SK-N-SH (cell line): ENCODE measurements around the gene EFCAB8. TPM values are rescaled to one million over a fixed set of nuclear protein-coding genes. Genes with fewer than 3 reads are reported as not detected.

Experiments
- CTCF ChIA-PET: fragments of 300-600, 350-600 bp; formaldehyde crosslinking; extraction: SDS; loops from one replicate; lab custom pipeline; 2021; lab: Yijun Ruan, JAX
- POLR2A ChIA-PET: fragments of 350-600 bp; sonication (Branson Sonifier 250); formaldehyde crosslinking; extraction: SDS; loops from one replicate; lab custom pipeline; 2020; ENCODE audit warnings: antibody characterized with exemption, inconsistent platforms; lab: Yijun Ruan, JAX
- DNase-seq: peaks from one replicate; pipeline ENCODE4 v3.0.0; 2012
- H2AFZ ChIP-seq: fragments of 200-600 bp; sonication (generic); 2 replicates; pipeline ENCODE4 v1.8.1; 2016; ENCODE audit warnings: antibody characterized with exemption, mild to moderate bottlenecking, low read depth
- H3F3A ChIP-seq: fragments of 200-600 bp; sonication (generic); replicated peaks from 2 replicates; pipeline ENCODE3; 2016; ENCODE audit warnings: antibody characterized with exemption, mild to moderate bottlenecking; ENCODE audit not compliant: insufficient read depth
- H3K27ac ChIP-seq, 2 experiments: fragments of 200-500 bp in 1 of 2; fragments of 200-600 bp in 1 of 2; sonication (Bioruptor generic) in 1 of 2; sonication (generic), shearing (Covaris generic) in 1 of 2; 2 replicates each; pipeline versions ENCODE4 v1.5.1 to v1.6.1; 2014 to 2016; ENCODE audit warnings: low read depth in 2 of 2, inconsistent platforms in 1 of 2, low read length in 1 of 2, mild to moderate bottlenecking in 1 of 2, mixed read lengths in 1 of 2
- H3K27me3 ChIP-seq: fragments of 200-600 bp; sonication (generic), shearing (Covaris generic); 2 replicates; pipeline ENCODE4 v1.6.1; 2016; ENCODE audit warnings: mixed run types; ENCODE audit not compliant: insufficient read depth
- H3K36me3 ChIP-seq, 2 experiments: fragments of 200-500 bp in 1 of 2; fragments of 200-600 bp in 1 of 2; sonication (Bioruptor generic) in 1 of 2; sonication (generic) in 1 of 2; replicated peaks in 1 of 2; 2 replicates each; pipeline versions ENCODE3 to v1.5.1; 2014 to 2016; ENCODE audit warnings: low read length in 1 of 2, mild to moderate bottlenecking in 1 of 2; ENCODE audit not compliant: insufficient read depth in 2 of 2, control insufficient read depth in 1 of 2
- H3K4me1 ChIP-seq, 2 experiments: fragments of 200-500 bp in 1 of 2; fragments of 200-600 bp in 1 of 2; sonication (Bioruptor generic) in 1 of 2; sonication (generic), shearing (Covaris generic) in 1 of 2; 2 replicates each; pipeline versions ENCODE4 v1.5.1 to v1.6.1; 2014 to 2016; ENCODE audit warnings: low read depth in 1 of 2, low read length in 1 of 2, mixed run types in 1 of 2; ENCODE audit not compliant: insufficient read depth in 2 of 2, control insufficient read depth in 1 of 2
- H3K4me2 ChIP-seq: fragments of 200-600 bp; sonication (generic), shearing (Covaris generic); 2 replicates; pipeline ENCODE4 v1.6.1; 2017; ENCODE audit warnings: mixed run types
- H3K4me3 ChIP-seq, 2 experiments: fragments of 200-500 bp in 1 of 2; fragments of 200-600 bp in 1 of 2; sonication (Bioruptor generic) in 1 of 2; sonication (generic), shearing (Covaris generic) in 1 of 2; 2 replicates each; pipeline versions ENCODE4 v1.5.1 to v1.8.1; 2014 to 2016; ENCODE audit warnings: low read depth in 2 of 2, inconsistent platforms in 1 of 2, low read length in 1 of 2, mild to moderate bottlenecking in 1 of 2, mixed read lengths in 1 of 2, moderate library complexity in 1 of 2
- H3K79me2 ChIP-seq: fragments of 200-600 bp; sonication (generic); 2 replicates; pipeline ENCODE4 v1.8.1; 2017; ENCODE audit warnings: mild to moderate bottlenecking; ENCODE audit not compliant: insufficient read depth
- H3K9ac ChIP-seq: fragments of 200-600 bp; sonication (generic); 2 replicates; pipeline ENCODE4 v1.6.1; 2017; ENCODE audit warnings: mixed run types
- H3K9me2 ChIP-seq: fragments of 200-600 bp; sonication (generic); 2 replicates; pipeline ENCODE4 v1.6.1; 2017; ENCODE audit warnings: mixed run types
- H3K9me3 ChIP-seq: fragments of 200-600 bp; sonication (generic); 2 replicates; pipeline ENCODE4 v1.6.1; 2017; ENCODE audit warnings: mixed run types, mild to moderate bottlenecking, moderate library complexity
- H4K20me1 ChIP-seq: fragments of 200-600 bp; sonication (generic); 2 replicates; pipeline ENCODE4 v1.6.1; 2017; ENCODE audit warnings: mild to moderate bottlenecking, mixed run types; ENCODE audit not compliant: insufficient read depth
- CHD2 ChIP-seq: fragments of 150-350 bp; IDR thresholded peaks from 2 replicates; pipeline ENCODE4 v1.6.1; 2018; ENCODE audit warnings: low read length; ENCODE audit not compliant: partially characterized antibody
- ELF1 ChIP-seq: IDR thresholded peaks from 2 replicates; pipeline ENCODE4 v1.4.0; 2012
- EP300 ChIP-seq, 2 experiments: IDR thresholded peaks; 2 replicates each; pipeline versions ENCODE4 v1.4.0 to v1.6.1; 2012; ENCODE audit warnings: borderline replicate concordance in 1 of 2, low read depth in 1 of 2, low read length in 1 of 2
- EZH2phosphoT487 ChIP-seq: fragments of 200-600 bp; sonication (generic); IDR thresholded peaks from 2 replicates; pipeline ENCODE4 v1.6.1; 2017; ENCODE audit warnings: low read depth, mixed run types, mild to moderate bottlenecking, antibody characterized with exemption, moderate library complexity, borderline replicate concordance
- FOSL2 ChIP-seq: IDR thresholded peaks from 2 replicates; pipeline ENCODE4 v1.4.0; 2012; ENCODE audit warnings: low read depth, mild to moderate bottlenecking, moderate library complexity, borderline replicate concordance
- FOXM1 ChIP-seq: IDR thresholded peaks from 2 replicates; pipeline ENCODE4 v1.4.0; 2012; ENCODE audit warnings: low read depth, mild to moderate bottlenecking
- GABPA ChIP-seq: IDR thresholded peaks from 2 replicates; pipeline ENCODE4 v1.4.0; 2012; ENCODE audit warnings: low read depth, mild to moderate bottlenecking
- JUND ChIP-seq: IDR thresholded peaks from 2 replicates; pipeline ENCODE4 v1.4.0; 2012
- MEF2A ChIP-seq: IDR thresholded peaks from 2 replicates; pipeline ENCODE4 v1.4.0; 2012; ENCODE audit warnings: low read depth, borderline replicate concordance
- MXI1 ChIP-seq: IDR thresholded peaks from 2 replicates; pipeline ENCODE4 v1.6.1; 2012; ENCODE audit warnings: mild to moderate bottlenecking, low read depth, low read length, improper control_type of control experiment
- NRF1 ChIP-seq: IDR thresholded peaks from 2 replicates; pipeline ENCODE4 v1.6.1; 2012; ENCODE audit warnings: low read depth, mild to moderate bottlenecking, low read length
- POLR2AphosphoS5 ChIP-seq: IDR thresholded peaks from 2 replicates; pipeline ENCODE4 v1.6.1; 2012; ENCODE audit warnings: low read depth, low read length
- RAD21 ChIP-seq: IDR thresholded peaks from 2 replicates; pipeline ENCODE4 v1.6.1; 2012; ENCODE audit warnings: mild to moderate bottlenecking, low read length
- RFX5 ChIP-seq: IDR thresholded peaks from 2 replicates; pipeline ENCODE4 v1.6.1; 2012; ENCODE audit warnings: mild to moderate bottlenecking, improper control_type of control experiment, low read length
- RXRA ChIP-seq: IDR thresholded peaks from 2 replicates; pipeline ENCODE4 v1.4.0; 2012; ENCODE audit warnings: low read depth, mild to moderate bottlenecking, borderline replicate concordance
- TAF1 ChIP-seq: IDR thresholded peaks from 2 replicates; pipeline ENCODE4 v1.6.1; 2012; ENCODE audit warnings: low read depth, mild to moderate bottlenecking, low read length, moderate library complexity, borderline replicate concordance
- WGBS: methylation state at CpG from one replicate; pipeline ENCODE4 v1.1.6; 2017; ENCODE audit warnings: low lambda C conversion rate; 5-methylcytosine and 5-hydroxymethylcytosine counted together
- polyA plus RNA-seq, 3 experiments: library from polyadenylated mRNA; depleted of rRNA; stranded (reverse); fragments of >200 nt; gene quantifications; 2 replicates each; pipeline ENCODE4 v1.2.3, GENCODE V29; 2012
- TF ChIP-seq, protein P1 (sequence below): fragments of 200-600 bp; sonication (generic); IDR thresholded peaks from 2 replicates; pipeline ENCODE4 v1.6.1; 2017; ENCODE audit warnings: antibody characterized with exemption, mild to moderate bottlenecking, moderate library complexity
- TF ChIP-seq, protein P2 (sequence below): fragments of 150-350 bp; IDR thresholded peaks from 2 replicates; pipeline ENCODE4 v1.6.1; 2017; ENCODE audit warnings: antibody characterized with exemption, low read length, low read depth, borderline replicate concordance
- TF ChIP-seq, protein P3 (sequence below): IDR thresholded peaks from 2 replicates; pipeline ENCODE4 v1.6.1; 2012; ENCODE audit warnings: mild to moderate bottlenecking, low read depth, low read length, moderate library complexity

Gene EFCAB8
- polyA plus RNA-seq, 1 of the 3 experiments (the other 2 are of a cell fraction): not detected

DNA sequence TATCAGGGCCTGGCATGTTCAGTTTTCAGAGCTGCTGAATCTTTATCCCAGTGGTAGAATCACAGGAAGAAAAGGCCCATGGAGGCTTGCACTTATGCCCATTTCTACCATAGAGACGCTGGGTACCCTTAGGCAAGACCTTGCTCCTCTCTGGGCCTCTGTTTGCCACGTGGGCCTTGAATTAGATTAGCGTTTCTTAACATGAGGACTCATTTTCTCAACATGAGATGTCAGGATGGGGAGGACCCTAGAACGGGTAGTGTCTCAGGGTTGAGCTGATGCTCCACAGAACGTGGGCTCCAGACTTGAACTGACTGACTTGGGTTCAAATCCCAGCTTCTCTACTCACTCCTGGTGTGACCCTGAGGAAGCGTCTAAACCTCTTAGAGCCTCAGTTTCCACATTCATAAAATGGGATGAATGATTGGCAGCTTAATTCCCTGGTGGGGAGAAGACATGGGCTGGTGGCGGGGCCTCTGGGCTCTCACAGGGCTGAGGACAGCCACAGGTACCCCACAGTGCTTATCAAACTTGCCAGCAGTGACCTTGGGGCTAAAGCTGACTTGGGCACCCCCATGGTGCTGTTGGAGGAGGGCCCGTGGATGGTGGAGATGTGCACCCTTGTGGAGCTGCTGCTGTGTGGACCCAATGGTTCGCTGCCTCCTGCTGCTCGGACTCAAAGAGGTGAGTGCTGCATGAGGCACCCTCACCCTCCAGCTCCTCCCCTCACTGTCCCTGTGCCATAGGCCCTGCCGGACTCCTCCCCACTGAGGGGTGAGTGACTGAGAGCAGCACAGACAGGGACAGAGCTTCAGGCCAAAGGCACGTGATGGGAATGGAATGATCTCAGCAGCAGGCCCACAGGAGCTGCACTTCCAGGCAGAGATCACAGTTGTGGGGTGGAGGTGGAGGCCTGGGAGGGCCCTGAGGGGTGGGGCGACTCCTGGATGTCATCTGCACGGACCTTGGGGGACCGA is 117.3 kb downstream of the EFCAB8 start:
- DNase-seq: no peak
- no peaks in the 10 kb centered on the region for H3F3A ChIP-seq
- no peak overlapping the region for H3K27ac ChIP-seq
- H3K4me1 ChIP-seq: no peaks in the 10 kb centered on the region; a peak in 1 of 4 replicates
- ChIA-PET POLR2A (interaction anchor here (0.6 kb wide), 1 partner anchor 65 kb away, joined by 4 read pairs; no protein-coding TSS in a partner anchor), CTCF (interaction anchor here (0.7 kb wide), 1 partner anchor 26 kb away, joined by 3 read pairs; no protein-coding TSS in a partner anchor)
- no peaks in the 10 kb centered on the region for H3K79me2 ChIP-seq
- H2AFZ ChIP-seq: no peak overlapping the region
- H3K36me3 ChIP-seq: no peaks in the 10 kb centered on the region
- no peaks in the 10 kb centered on the region for H3K9me2 ChIP-seq
- no peak overlapping the region for H3K4me2 ChIP-seq
- no peak overlapping the region for H3K4me3 ChIP-seq
- H3K9ac ChIP-seq: no peak overlapping the region
- H3K27me3 ChIP-seq: no peaks in the 10 kb centered on the region; the same call in 1 of the 2 replicates
- H4K20me1 ChIP-seq: no peaks in the 10 kb centered on the region
- no peaks in the 10 kb centered on the region for H3K9me3 ChIP-seq
- WGBS: 49% methylated on average over 14 of the region's 15 CpGs
- TF ChIP-seq EZH2phosphoT487 (no peak), NRF1 (no peak), JUND (no peak), RAD21 (no peak), FOXM1 (no peak), MXI1 (no peak), GABPA (no peak), RFX5 (no peak), POLR2AphosphoS5 (no peak), TAF1 (no peak), CHD2 (no peak), MEF2A (no peak), RXRA (no peak), ELF1 (no peak), EP300 (IDR thresholded peaks at IDR 0.05; ENCODE audit: borderline replicate concordance in 1 of 2, low read depth in 1 of 2, low read length in 1 of 2) (no peak), FOSL2 (no peak)
- TF ChIP-seq, protein P1, sequence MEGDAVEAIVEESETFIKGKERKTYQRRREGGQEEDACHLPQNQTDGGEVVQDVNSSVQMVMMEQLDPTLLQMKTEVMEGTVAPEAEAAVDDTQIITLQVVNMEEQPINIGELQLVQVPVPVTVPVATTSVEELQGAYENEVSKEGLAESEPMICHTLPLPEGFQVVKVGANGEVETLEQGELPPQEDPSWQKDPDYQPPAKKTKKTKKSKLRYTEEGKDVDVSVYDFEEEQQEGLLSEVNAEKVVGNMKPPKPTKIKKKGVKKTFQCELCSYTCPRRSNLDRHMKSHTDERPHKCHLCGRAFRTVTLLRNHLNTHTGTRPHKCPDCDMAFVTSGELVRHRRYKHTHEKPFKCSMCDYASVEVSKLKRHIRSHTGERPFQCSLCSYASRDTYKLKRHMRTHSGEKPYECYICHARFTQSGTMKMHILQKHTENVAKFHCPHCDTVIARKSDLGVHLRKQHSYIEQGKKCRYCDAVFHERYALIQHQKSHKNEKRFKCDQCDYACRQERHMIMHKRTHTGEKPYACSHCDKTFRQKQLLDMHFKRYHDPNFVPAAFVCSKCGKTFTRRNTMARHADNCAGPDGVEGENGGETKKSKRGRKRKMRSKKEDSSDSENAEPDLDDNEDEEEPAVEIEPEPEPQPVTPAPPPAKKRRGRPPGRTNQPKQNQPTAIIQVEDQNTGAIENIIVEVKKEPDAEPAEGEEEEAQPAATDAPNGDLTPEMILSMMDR: no peak
- TF ChIP-seq, protein P2, sequence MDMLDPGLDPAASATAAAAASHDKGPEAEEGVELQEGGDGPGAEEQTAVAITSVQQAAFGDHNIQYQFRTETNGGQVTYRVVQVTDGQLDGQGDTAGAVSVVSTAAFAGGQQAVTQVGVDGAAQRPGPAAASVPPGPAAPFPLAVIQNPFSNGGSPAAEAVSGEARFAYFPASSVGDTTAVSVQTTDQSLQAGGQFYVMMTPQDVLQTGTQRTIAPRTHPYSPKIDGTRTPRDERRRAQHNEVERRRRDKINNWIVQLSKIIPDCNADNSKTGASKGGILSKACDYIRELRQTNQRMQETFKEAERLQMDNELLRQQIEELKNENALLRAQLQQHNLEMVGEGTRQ: no peak
- TF ChIP-seq, protein P3, sequence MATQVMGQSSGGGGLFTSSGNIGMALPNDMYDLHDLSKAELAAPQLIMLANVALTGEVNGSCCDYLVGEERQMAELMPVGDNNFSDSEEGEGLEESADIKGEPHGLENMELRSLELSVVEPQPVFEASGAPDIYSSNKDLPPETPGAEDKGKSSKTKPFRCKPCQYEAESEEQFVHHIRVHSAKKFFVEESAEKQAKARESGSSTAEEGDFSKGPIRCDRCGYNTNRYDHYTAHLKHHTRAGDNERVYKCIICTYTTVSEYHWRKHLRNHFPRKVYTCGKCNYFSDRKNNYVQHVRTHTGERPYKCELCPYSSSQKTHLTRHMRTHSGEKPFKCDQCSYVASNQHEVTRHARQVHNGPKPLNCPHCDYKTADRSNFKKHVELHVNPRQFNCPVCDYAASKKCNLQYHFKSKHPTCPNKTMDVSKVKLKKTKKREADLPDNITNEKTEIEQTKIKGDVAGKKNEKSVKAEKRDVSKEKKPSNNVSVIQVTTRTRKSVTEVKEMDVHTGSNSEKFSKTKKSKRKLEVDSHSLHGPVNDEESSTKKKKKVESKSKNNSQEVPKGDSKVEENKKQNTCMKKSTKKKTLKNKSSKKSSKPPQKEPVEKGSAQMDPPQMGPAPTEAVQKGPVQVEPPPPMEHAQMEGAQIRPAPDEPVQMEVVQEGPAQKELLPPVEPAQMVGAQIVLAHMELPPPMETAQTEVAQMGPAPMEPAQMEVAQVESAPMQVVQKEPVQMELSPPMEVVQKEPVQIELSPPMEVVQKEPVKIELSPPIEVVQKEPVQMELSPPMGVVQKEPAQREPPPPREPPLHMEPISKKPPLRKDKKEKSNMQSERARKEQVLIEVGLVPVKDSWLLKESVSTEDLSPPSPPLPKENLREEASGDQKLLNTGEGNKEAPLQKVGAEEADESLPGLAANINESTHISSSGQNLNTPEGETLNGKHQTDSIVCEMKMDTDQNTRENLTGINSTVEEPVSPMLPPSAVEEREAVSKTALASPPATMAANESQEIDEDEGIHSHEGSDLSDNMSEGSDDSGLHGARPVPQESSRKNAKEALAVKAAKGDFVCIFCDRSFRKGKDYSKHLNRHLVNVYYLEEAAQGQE: no peak
